ELF-1 (cell line): ENCODE results near the gene CKLF.
"Not testable (repeated sequence)": the region's sequence is repeated elsewhere in the genome, so short reads cannot be mapped to it uniquely, and the experiment has no call there.

Experiments used
- DNase-seq: peaks from one replicate; pipeline ENCODE4 v3.0.0-alpha.2; 2016; ENCODE audit warnings: low read depth, low spot score

The CKLF gene

GRCh38 chr16:66552286-66553177 is at the start of gene CKLF:
TSS of gene CKLF (plus strand) at chr16:66552576. CDS start at chr16:66552716, 140 bp downstream.
- DNase-seq, result peak; percentile 94

GRCh38 chr16:66503030-66503429 is 49.3 kb upstream of the CKLF start:
- DNase-seq, result no peak

DNA sequence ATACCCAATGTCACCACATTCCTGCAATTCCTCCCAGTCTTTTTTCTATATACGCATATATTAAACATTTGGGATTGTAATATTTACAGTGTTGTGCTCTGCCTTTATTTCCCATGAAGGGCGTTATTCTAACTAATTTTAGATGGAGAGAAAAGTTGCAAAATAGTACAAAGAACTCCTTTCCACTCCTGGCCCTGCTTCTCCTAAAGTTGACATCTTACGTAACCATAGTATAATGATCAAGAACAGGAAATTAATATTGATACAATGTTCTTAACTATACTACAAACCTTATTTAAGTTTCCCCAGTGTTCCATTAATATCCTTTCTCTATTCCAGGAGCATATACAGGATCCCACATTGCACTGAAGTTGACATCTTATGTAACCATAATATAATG is 48.8 kb upstream of the CKLF start:
- no peak for DNase-seq

DNA sequence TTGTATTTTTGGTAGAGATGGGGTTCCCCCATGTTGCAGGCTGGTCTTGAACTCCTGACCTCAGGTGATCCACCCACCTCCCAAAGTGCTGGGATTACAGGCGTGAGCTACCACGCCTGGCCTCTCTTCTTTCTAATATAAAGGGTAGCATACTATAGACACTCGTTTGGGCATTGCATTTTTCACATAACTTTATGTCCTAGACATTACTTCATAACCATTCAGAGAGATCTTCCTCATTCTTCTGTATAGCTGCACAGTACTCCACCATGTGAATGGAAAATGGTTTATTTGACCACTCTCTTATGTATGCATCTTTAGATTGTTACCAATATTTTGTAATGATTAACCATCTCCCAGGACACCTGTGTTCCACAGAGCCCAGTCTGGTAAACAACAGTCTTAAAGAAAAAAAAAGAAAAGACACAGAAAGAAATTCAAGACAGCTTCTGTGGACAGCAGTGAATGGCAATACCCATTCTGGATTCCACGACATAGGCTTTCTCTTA is 44.6 kb upstream of the CKLF start:
- no peak for DNase-seq

DNA sequence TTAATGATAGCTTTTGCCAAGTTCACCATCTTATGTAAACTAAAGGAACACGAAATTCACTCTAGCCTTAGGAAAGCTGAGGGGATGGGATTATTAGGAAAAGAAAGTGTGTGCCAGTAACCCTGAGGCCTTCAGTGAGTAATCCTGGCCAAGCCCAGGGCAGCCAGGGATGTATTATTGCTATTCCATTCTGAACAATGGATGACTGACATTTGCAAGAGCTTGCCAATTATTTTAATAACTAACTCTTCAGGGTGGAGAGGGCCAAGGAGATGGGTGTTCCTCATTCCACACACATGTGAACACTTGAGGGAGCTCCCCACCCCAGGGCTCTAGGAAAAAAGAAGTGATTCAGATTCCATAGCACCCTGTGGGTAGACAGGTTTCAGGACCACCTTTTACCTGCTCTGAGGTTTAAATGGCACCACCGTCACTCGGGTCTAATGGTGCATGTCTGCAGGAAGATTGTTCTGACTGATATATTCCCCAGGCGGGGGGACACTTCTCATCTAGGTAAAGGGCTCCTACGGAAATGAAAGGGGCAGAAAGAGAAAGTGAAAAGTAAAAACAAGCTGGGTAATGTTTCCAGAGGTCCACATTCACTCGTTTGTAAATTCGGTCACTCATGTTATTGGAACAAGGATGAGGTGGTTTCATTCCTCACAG is 44.0 kb upstream of the CKLF start:
- no peak for DNase-seq

- no peak for DNase-seq
Observed at GRCh38 chr16:66508914-66509496, 43.4 kb upstream of the CKLF start.

DNA sequence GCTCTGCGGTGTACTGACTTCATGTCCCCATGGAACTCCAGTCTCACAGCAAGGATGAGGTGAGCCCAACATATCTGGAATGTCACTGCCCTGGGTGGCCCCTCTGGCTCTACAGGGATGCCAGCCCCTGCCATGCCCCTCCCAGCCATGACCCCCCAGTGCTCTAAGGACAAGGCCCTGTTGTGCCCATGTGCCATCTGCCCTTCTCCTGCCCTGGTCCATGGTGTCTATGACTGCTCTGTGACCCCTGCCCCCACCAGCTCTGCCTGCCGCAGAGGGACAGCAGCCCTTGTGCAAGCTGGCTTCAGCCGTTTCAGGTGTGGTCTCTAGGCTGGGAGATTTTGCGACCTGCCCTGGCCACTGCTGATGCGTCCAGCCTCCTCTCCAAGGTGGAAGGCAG is 42.8 kb upstream of the CKLF start:
- DNase-seq, result no peak

DNA sequence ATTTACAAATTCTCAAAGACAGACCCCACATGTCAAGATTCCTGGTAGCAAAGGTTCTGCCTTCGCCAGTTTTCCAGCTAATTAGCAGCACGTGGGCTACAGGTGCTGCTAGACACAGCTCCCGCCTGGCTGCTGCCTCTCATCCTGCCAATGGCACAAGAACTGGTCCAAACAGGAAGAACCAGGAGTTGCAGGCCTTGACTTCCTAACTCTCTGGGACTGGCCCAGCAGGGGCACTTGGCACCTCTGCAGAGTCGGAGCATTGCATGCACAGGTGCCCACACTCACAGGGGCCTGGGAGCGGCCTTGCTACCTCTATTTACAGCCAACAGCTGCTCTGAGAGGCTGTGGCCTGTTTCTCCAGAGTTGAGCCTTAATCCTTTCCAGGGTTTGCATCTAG is 42.1 kb upstream of the CKLF start:
- no peak for DNase-seq

DNA sequence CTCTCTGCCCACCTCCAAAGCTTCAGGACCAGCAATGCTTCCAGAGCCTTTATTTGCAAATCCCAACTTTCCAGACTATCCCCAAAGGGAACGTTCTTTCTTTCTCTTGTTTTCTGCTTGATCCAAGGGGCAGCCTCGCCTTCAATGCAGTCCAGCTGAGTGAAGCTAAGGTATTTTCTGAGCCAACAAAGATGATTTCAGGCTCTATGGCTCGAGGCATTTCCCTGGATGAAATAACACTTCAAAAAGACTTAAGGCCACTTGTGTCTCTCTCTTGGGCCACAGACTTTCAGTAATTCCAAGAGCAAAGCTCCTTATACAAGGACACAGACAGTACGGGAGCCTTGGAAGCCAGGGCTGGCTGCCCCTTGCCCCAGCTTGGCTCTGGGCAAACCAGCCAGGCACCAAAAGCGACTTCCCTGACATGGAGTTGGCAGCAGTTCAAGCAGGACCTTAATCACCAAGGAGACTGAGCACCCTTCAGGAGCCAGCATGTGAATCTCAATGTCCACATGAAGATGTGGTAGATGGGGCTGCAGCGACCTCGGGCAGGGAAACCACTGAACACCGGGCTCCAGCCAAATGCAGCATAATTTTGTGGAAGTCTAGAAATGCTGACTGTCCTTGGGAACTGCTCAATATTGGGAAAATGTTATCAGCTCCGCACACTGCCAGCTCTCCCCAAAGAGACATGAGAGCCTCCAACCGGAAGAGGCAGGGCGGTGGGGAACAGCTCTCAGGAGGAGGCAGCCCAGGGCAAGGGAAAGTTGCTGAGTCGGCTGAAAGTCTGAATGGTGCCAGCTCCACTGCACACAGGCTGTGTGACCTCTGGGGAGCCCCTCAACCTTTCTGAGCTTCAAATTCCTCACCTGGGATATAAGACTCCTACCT is 41.4 kb upstream of the CKLF start:
- no peak for DNase-seq

DNA sequence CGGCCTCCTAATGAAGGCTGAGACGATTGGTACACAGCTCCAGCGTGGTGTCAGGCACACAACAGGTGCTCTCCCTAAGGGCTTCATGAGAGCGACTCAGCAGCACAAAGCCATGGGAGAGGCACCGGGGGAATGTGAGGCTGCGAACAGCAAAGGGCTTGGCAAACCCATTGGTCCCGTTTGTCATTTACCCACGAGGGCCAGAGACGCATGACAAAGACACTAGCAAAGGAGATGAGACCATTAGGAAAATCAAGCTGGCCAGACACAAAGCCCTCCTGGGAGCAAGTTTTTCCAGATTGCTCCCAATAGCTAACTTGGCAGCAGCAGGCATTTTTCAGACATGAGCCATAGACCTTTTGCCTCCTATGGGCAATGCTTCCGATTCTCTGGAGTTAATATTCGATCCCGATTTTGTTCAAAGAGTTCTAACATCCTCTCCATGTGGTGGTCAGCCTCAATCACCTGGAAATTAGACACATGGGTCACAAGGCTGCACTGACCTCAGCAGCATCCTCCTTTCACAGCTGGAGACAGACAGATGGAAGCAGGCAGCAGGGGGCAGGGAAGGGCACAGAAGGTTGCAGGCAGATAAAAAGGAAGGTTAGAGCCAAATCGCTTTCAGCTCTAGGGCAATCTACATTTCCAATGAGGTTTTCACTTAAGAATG is 40.6 kb upstream of the CKLF start:
- peak; percentile 84 for DNase-seq

DNA sequence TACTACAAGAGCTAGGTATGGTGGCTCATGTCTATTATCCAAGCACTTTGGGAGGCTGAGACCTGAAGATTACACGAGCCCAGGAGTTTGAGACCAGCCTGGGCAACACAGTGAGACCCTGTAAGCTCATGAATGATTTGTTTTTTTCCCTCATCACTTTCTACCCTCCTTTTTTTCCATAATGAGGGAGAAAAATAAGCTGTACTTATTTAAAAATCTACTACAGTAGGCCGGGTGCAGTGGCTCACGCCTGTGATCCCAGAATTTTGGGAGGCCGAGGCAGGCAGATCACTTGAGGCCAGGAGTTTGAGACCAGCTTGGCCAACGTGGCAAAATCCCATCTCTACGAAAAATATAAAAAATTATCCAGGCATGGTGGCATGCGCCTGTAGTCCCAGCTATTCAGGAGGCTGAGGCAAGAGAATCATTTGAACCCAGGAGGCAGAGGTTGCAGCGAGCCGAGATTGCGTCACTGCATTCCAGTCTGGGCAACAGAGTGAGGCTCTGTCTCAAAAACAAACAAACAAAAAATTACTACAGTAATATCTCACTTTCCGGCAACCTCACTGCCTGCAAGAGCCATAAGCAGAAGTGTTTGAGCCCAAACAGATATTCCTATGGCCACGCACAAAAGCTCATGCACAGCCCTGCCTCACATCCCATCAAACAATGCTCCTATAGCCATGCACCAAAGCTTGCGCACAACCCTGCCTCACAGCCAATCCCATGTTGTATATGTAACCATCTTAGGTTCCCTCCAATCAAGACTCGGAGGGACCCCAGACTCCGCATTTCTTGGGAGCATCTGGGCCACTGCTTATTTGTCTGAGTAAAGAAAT is 39.9 kb upstream of the CKLF start:
- DNase-seq, result no peak

- DNase-seq, result peak; percentile 50
Observed at GRCh38 chr16:66513111-66513723, 39.2 kb upstream of the CKLF start.

- DNase-seq, result not testable (repeated sequence)
Observed at GRCh38 chr16:66514391-66514790, 38.0 kb upstream of the CKLF start.

DNA sequence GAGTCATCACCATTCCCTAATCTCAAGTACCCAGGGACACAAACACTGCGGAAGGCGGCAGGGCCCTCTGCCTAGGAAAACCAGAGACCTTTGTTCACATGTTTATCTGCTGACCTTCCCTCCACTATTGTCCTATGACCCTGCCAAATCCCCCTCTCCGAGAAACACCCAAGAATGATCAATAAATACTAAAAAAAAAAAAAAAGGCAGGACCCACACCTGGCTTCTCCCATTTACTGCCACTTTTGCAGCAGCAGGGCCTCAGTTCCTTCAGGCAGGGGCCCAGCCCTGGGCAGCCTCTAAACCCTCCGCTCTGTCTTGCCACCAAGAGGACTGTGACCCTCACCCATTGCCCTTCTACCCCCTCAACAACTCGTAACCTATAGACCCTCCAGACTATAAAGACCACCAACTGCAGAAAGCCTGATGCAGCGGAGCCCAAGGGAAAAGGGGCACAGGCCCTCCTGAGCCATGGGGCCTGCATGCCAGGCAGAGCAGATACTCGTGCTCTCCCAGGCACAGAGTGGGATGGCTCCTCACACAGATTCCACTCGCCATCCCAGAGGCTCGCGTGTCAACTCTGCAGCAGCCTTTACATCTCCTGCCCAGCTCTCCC is 37.3 kb upstream of the CKLF start:
- DNase-seq, result not testable (repeated sequence)

DNA sequence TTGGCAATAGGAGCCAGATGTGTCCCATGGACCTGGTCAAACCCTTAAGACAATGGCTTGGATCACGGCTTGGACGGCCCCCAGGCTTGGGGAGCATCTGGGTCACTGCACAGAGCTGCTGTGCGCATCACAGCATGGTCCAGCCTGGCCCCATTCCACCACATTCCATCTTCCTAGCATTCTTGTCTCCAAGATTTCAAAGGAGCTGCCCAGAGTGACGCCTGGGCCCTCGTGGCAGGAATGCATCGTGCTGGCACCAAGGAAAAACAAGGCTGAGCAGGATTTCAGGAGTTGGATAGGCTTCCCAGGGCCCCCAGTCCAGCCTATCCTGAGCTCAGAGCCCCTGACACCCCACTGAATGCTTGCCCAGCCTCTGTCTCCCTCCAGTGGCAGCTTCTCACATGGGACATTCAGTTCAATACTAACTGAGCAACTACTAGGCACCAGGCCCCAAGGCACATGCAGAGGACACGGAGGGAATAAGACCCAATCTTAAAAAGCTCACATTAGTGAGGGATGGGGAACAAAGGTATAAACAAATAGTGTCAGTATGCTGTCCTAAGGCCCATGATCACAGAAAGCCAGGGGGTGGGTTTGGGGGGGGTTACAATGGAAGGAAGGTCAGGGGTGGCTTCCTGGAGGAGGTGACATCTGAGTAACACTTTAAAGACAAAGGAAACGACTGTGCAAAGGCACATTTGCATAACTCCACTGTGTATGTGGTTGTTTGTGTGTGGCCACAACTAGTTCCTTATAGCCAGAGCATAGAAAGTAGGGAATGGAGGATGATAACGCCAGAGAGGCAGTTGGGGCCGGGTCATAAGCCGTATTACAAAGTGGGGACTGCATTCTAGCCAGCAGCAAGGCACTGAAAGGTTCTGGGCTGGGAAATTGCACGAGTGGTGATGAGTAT is 36.5 kb upstream of the CKLF start:
- DNase-seq, result peak; percentile 44

DNA sequence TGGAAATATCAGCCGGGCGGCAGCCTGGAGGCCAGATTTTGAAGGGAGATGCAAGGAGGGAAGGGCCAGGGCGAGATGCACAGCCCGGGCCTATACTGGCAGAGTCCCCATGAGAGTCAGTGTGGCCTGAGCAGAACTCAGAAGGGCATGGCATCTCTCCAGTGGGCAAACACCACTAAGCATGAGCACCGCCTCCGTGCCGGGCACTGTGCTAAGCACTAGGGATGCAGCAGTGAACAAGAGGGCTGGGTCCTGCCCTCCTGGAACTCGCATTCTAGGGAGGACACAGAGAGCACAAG is 35.9 kb upstream of the CKLF start:
- DNase-seq, result no peak

GRCh38 chr16:66516808-66517585 is 35.4 kb upstream of the CKLF start:
- peak; percentile 86 for DNase-seq
